DND-41 (cell line): ENCODE measurements around the gene DLGAP1.

Experiments
- ATAC-seq: fragments of 200-7000 bp; cut with Tn5 transposase; 3 replicates; pipeline ENCODE4 v1.9.1; 2021; ENCODE audit warnings: low read depth; ENCODE audit not compliant: insufficient read depth
- DNase-seq: peaks from one replicate; pipeline ENCODE4 v3.0.0-alpha.2; 2020
- H2AFZ ChIP-seq: 2 replicates; pipeline ENCODE4 v1.6.0; 2012; ENCODE audit warnings: low read depth, low read length
- H3K27ac ChIP-seq: 2 replicates; pipeline ENCODE4 v1.5.1; 2012; ENCODE audit warnings: low read length, inconsistent platforms
- H3K27me3 ChIP-seq: fragments of 200-600 bp; sonication (generic); 2 replicates; pipeline ENCODE4 v1.6.0; 2012; ENCODE audit warnings: low read length, mild to moderate bottlenecking, inconsistent platforms; ENCODE audit not compliant: insufficient read depth, poor library complexity
- H3K36me3 ChIP-seq: 2 replicates; pipeline ENCODE4 v1.5.1; 2012; ENCODE audit warnings: low read length, inconsistent platforms; ENCODE audit not compliant: insufficient read depth
- H3K4me1 ChIP-seq: 2 replicates; pipeline ENCODE4 v1.5.1; 2012; ENCODE audit warnings: mild to moderate bottlenecking, low read length; ENCODE audit not compliant: insufficient read depth
- H3K4me2 ChIP-seq: 2 replicates; pipeline ENCODE4 v1.6.0; 2012; ENCODE audit warnings: mild to moderate bottlenecking, moderate library complexity, low read length, inconsistent platforms; ENCODE audit not compliant: insufficient read depth
- H3K4me3 ChIP-seq, 2 experiments: fragments of 200-600 bp in 1 of 2; shearing (Covaris generic) in 1 of 2; 2 replicates each; pipeline ENCODE4 v1.5.1; 2012 to 2016; ENCODE audit warnings: inconsistent platforms in 2 of 2, low read length in 2 of 2, mild to moderate bottlenecking in 2 of 2, low read depth in 1 of 2, moderate library complexity in 1 of 2
- H3K79me2 ChIP-seq: 2 replicates; pipeline ENCODE4 v1.6.0; 2012; ENCODE audit warnings: low read length, inconsistent platforms; ENCODE audit not compliant: insufficient read depth
- H3K9ac ChIP-seq: 2 replicates; pipeline ENCODE4 v1.6.0; 2012; ENCODE audit warnings: low read depth, mild to moderate bottlenecking, inconsistent platforms, low read length, moderate library complexity
- H3K9me3 ChIP-seq: 2 replicates; pipeline ENCODE4 v1.5.1; 2012; ENCODE audit warnings: low read length, moderate library complexity, mild to moderate bottlenecking, inconsistent platforms; ENCODE audit not compliant: insufficient read depth, severe bottlenecking
- H4K20me1 ChIP-seq: 2 replicates; pipeline ENCODE4 v1.6.0; 2012; ENCODE audit warnings: low read length; ENCODE audit not compliant: insufficient read depth
- EZH2 ChIP-seq: IDR thresholded peaks from 3 replicates; pipeline ENCODE4 v1.6.1; 2012; ENCODE audit warnings: borderline replicate concordance, low read depth, mild to moderate bottlenecking, moderate library complexity, low read length, inconsistent platforms; ENCODE audit not compliant: severe bottlenecking
- TF ChIP-seq, protein P1 (sequence below): IDR thresholded peaks from 2 replicates; pipeline ENCODE4 v1.5.1; 2012; ENCODE audit warnings: borderline replicate concordance, low read length, moderate library complexity, mild to moderate bottlenecking; ENCODE audit not compliant: poor library complexity, severe bottlenecking; ENCODE audit errors: extremely low read depth

The DLGAP1 gene

DNA sequence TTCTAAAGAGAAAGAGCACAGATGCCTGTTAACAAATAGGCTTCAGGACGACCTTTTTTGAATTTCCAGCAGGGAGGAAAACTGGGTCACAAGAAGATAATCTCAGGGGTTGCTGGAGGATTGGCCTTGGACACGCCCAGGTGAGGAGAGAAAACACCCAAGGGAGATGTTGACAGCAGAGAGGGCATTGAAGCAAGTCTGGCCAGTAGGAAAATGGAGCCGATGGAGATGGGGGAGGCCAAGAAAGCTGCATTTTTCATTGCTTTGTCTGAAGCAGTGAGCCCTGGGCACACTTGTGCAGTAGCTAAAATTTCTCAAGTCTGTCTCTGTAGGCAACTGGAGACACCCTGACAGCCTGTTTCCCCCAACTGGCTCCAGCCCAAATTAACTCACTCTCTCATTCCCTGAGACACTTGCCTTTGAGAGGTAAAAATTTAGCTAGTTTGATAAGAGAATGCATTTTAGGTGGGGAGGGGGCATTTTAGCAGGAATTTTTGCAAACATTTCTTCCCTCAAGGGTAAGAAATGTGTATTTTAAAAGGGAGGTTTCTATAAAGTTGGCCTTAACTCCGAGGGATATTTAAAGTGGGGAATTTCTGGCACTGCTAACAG, 839.6 kb downstream of the DLGAP1 start:
- Histone ChIP-seq H3K27ac (no peak overlapping the region), H3K36me3 (no peaks in the 10 kb centered on the region), H3K4me1 (no peaks in the 10 kb centered on the region), H2AFZ (no peak overlapping the region), H3K4me3 (no peak overlapping the region), H4K20me1 (no peaks in the 10 kb centered on the region), H3K27me3 (no peaks in the 10 kb centered on the region), H3K79me2 (no peaks in the 10 kb centered on the region), H3K9me3 (no peaks in the 10 kb centered on the region), H3K9ac (no peak overlapping the region), H3K4me2 (no peak overlapping the region)
- no peak for TF ChIP-seq EZH2
- TF ChIP-seq, protein P1, sequence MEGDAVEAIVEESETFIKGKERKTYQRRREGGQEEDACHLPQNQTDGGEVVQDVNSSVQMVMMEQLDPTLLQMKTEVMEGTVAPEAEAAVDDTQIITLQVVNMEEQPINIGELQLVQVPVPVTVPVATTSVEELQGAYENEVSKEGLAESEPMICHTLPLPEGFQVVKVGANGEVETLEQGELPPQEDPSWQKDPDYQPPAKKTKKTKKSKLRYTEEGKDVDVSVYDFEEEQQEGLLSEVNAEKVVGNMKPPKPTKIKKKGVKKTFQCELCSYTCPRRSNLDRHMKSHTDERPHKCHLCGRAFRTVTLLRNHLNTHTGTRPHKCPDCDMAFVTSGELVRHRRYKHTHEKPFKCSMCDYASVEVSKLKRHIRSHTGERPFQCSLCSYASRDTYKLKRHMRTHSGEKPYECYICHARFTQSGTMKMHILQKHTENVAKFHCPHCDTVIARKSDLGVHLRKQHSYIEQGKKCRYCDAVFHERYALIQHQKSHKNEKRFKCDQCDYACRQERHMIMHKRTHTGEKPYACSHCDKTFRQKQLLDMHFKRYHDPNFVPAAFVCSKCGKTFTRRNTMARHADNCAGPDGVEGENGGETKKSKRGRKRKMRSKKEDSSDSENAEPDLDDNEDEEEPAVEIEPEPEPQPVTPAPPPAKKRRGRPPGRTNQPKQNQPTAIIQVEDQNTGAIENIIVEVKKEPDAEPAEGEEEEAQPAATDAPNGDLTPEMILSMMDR = no peak
- DNase-seq (no peak), ATAC-seq (no peak)

DNA sequence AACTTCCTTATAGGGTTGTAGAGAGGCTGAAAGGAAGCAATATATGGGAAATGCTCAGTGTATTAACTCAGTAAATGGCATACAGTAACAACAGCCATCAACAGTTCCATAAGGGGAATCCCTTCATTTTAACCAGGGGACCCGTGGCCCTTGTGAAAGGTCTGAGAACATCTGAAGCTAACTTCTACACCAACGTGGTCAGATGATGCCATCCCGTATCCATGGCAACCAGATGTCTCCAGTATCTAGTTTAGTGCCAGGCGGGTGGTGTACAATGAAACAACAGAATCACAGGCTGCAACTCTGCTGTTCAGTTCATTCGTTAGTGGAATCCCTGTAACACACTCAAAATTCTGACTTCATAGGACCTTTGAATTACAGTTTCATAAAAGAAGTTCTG, 842.8 kb downstream of the DLGAP1 start:
- DNase-seq (no peak), ATAC-seq (0 out of 3 replicates have a peak, but pooled peaks have one; percentile 23)
- no peak for TF ChIP-seq EZH2
- TF ChIP-seq, protein P1 = no peak

DNA sequence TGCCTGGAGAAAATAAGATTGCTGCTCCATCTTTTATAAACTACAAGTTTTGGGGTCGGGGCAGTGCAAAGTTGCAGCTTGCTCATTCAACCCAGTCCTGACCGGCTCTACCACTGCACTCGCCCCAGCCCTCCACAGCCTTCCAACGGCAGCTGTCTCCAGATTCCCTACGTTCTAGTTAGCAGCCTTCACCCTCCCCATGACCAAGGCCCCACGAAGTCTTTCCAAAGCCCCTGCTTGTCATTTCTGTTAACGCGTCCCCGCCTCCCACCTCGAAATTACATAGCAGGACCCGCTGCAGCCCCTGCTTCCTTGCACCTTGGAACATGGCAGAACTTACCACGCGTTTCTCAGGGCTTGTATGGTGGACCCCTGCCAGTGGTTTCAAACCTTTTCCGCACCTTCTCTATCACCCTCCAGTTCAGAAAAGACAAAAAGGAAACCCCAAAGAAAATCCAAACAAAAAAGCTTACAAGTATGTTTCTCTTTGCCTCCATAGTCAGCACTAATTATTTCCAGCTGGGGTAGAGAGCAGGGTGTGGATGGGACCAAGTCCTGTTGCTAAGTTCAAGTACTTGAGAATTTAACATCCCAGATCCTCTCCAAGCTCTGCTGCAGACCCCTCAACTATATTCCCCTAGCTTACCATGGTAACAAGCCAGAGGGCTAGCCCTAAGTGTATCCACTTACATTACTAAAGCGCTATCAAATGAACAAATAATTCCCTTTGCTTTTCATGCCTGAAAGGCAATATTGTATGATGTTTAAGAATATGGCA, 843.6 kb downstream of the DLGAP1 start:
- ATAC-seq = no peak
- Histone ChIP-seq H3K27ac (no peak overlapping the region), H3K4me2 (no peak overlapping the region), H3K36me3 (no peaks in the 10 kb centered on the region), H3K79me2 (no peaks in the 10 kb centered on the region), H3K9ac (no peak overlapping the region), H3K9me3 (no peaks in the 10 kb centered on the region), H4K20me1 (no peaks in the 10 kb centered on the region), H3K4me1 (peaks cover 22% of the 10 kb centered on the region), H3K27me3 (no peaks in the 10 kb centered on the region), H2AFZ (no peak overlapping the region), H3K4me3 (no peak overlapping the region)
- no peak for TF ChIP-seq EZH2
- TF ChIP-seq, protein P1 = no peak
- no peak for DNase-seq

More for the DNA sequence above, 842.8 kb downstream of the DLGAP1 start:
- no peak overlapping the region for H2AFZ ChIP-seq
- peaks cover 14% of the 10 kb centered on the region for H3K4me1 ChIP-seq
- no peaks in the 10 kb centered on the region for H3K36me3 ChIP-seq
- no peak overlapping the region for H3K9ac ChIP-seq
- H4K20me1 ChIP-seq = no peaks in the 10 kb centered on the region
- no peaks in the 10 kb centered on the region for H3K27me3 ChIP-seq
- no peak overlapping the region for H3K4me3 ChIP-seq
- no peak overlapping the region for H3K4me2 ChIP-seq
- H3K9me3 ChIP-seq = no peaks in the 10 kb centered on the region
- H3K27ac ChIP-seq = no peak overlapping the region
- no peaks in the 10 kb centered on the region for H3K79me2 ChIP-seq
